DND-41 (cell line): Measurements from ENCODE around the gene SULT1A2.

Source experiments
- EZH2 ChIP-seq: IDR thresholded peaks from 3 replicates; pipeline ENCODE4 v1.6.1; 2012; ENCODE audit warnings: borderline replicate concordance, low read depth, mild to moderate bottlenecking, moderate library complexity, low read length, inconsistent platforms; ENCODE audit not compliant: severe bottlenecking
- TF ChIP-seq, protein P1 (sequence below): IDR thresholded peaks from 2 replicates; pipeline ENCODE4 v1.5.1; 2012; ENCODE audit warnings: borderline replicate concordance, low read length, moderate library complexity, mild to moderate bottlenecking; ENCODE audit not compliant: poor library complexity, severe bottlenecking; ENCODE audit errors: extremely low read depth

DNA sequence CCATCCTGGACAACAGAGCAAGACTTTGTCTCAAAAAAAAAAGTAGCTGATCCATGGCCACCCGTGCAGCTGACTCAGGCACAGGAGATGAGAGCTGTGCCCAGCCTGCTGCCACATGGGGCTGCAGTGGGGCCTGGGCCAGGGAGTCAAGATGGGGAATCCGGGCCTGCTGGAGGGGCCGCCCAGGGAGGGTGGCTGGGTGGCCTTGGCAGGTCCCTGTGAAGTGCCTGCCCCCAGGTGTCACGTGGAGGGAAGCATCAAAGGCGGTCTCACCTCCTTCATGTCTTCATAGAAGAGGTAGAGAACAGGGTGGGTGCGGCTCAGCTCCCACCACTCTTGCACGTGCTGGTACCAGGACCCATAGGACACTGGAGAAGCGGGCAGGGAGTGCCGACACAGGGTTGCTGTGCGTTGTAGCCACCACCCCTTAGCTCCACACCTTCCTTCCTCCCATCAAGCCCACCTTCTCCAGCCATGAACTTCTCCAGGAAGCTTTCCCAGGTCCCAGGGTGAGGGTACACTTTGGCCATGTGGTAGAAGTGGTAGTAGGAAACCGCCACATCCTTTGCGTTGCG, 3.8 kb downstream of the SULT1A2 start:
- TF ChIP-seq EZH2 = no peak
- TF ChIP-seq, protein P1, sequence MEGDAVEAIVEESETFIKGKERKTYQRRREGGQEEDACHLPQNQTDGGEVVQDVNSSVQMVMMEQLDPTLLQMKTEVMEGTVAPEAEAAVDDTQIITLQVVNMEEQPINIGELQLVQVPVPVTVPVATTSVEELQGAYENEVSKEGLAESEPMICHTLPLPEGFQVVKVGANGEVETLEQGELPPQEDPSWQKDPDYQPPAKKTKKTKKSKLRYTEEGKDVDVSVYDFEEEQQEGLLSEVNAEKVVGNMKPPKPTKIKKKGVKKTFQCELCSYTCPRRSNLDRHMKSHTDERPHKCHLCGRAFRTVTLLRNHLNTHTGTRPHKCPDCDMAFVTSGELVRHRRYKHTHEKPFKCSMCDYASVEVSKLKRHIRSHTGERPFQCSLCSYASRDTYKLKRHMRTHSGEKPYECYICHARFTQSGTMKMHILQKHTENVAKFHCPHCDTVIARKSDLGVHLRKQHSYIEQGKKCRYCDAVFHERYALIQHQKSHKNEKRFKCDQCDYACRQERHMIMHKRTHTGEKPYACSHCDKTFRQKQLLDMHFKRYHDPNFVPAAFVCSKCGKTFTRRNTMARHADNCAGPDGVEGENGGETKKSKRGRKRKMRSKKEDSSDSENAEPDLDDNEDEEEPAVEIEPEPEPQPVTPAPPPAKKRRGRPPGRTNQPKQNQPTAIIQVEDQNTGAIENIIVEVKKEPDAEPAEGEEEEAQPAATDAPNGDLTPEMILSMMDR = no peak
